A673 (cell line): ENCODE measurements around the gene PTGDS. TPM values are rescaled to one million over a fixed set of nuclear protein-coding genes. Genes with fewer than 3 reads are reported as not detected.

ENCODE experiments used
- BruUV-seq: library from RNA; stranded (reverse); fragments of 400-500 nt; replicated peaks from 2 replicates; lab custom pipeline; 2021; lab: Mats Ljungman, UMichigan
- CTCF ChIA-PET: fragments of 300-600 bp; sonication (Branson Sonifier 250); formaldehyde crosslinking; loops from one replicate; lab custom pipeline; 2022; ENCODE audit warnings: antibody characterized with exemption; lab: Charles Lee
- POLR2A ChIA-PET: fragments of 300-600 bp; sonication (Branson Sonifier 250); formaldehyde crosslinking; loops from one replicate; lab custom pipeline; 2022; ENCODE audit warnings: antibody characterized with exemption; ENCODE audit not compliant: low non-redundant PET; lab: Charles Lee
- DNase-seq: peaks from one replicate; pipeline ENCODE4 v3.0.0-alpha.2; 2015; ENCODE audit warnings: low spot score
- H3K27ac ChIP-seq: fragments of 200-600 bp; sonication (generic); 2 replicates; pipeline ENCODE4 v1.5.1; 2016; ENCODE audit warnings: mixed run types, low read depth, mild to moderate bottlenecking, mixed read lengths, antibody characterized with exemption, low read length; ENCODE audit not compliant: poor library complexity, severe bottlenecking
- H3K27me3 ChIP-seq: fragments of 200-600 bp; sonication (generic); replicated peaks from 2 replicates; pipeline ENCODE4 v1.6.1; 2017; ENCODE audit warnings: mixed run types, low read depth, mild to moderate bottlenecking, mixed read lengths, antibody characterized with exemption, low read length; ENCODE audit not compliant: insufficient read depth, poor library complexity
- H3K36me3 ChIP-seq: fragments of 200-600 bp; sonication (generic); 2 replicates; pipeline ENCODE4 v1.6.1; 2016; ENCODE audit warnings: mixed run types, mild to moderate bottlenecking, mixed read lengths, antibody characterized with exemption, low read length; ENCODE audit not compliant: insufficient read depth, poor library complexity, severe bottlenecking
- H3K4me1 ChIP-seq: fragments of 200-600 bp; sonication (generic); 2 replicates; pipeline ENCODE4 v1.6.1; 2017; ENCODE audit warnings: mixed run types, mild to moderate bottlenecking, mixed read lengths, antibody characterized with exemption, low read length; ENCODE audit not compliant: insufficient read depth, poor library complexity, severe bottlenecking
- H3K4me3 ChIP-seq: fragments of 200-600 bp; sonication (generic); 2 replicates; pipeline ENCODE4 v1.5.1; 2016; ENCODE audit warnings: low read depth, mixed run types, mild to moderate bottlenecking, mixed read lengths, low read length; ENCODE audit not compliant: poor library complexity, severe bottlenecking
- H3K9me3 ChIP-seq: fragments of 200-600 bp; sonication (generic); 2 replicates; pipeline ENCODE4 v1.6.1; 2016; ENCODE audit warnings: mixed run types, low read depth, mild to moderate bottlenecking, mixed read lengths, antibody characterized with exemption, low read length; ENCODE audit not compliant: poor library complexity, severe bottlenecking
- CTCF ChIP-seq: fragments of 300-800, 200-600 bp; sonication (generic); conservative IDR thresholded peaks from 2 replicates; pipeline ENCODE4 v1.5.1; 2017; ENCODE audit warnings: low read depth, mild to moderate bottlenecking, antibody characterized with exemption, low read length, moderate library complexity, mixed read lengths
- EZH2 ChIP-seq: fragments of 200-600 bp; sonication (generic); IDR thresholded peaks from 2 replicates; pipeline ENCODE4 v1.6.1; 2017; ENCODE audit warnings: borderline replicate concordance, low read depth, mild to moderate bottlenecking, mixed read lengths, antibody characterized with exemption, low read length; ENCODE audit not compliant: poor library complexity, severe bottlenecking
- intact Hi-C: fragments of 100-400 bp; cut with micrococcal nuclease; formaldehyde crosslinking; loops from one replicate; pipeline ENCODE4 v1.10.0; 2022; ENCODE audit not compliant: unreplicated experiment
- total RNA-seq: library from RNA; stranded (reverse); gene quantifications from 2 replicates; pipeline ENCODE4 v1.2.3, GENCODE V29; 2021

Gene PTGDS
- total RNA-seq, 1 experiment from 2014 or later = not detected

DNA sequence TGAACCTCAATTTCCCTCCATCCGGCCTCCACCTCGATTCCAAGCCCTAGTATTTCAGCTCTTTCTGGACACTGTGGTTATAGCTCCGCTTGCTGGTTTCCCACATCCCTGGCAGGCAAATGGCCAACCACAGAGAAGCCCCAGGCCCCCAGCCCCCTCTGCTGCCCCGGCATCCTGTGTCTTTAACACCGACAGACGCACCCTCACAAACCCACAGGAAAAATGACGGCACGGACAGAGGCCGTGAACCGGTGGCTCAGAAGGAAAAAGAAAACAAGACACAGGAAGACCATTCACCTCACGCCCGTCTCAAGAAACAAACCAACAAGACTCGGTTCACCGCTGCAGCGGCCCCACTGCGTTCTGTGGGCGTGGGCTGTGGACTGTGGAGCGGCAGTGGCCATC is 20.5 kb downstream of the PTGDS start:
- H3K36me3 ChIP-seq = peaks cover 7% of the 10 kb centered on the region
- CTCF ChIA-PET = no interaction called here
- no TSS peak for BruUV-seq
- H3K9me3 ChIP-seq = no peaks in the 10 kb centered on the region
- DNase-seq = no peak
- no peaks in the 10 kb centered on the region for H3K27me3 ChIP-seq
- intact Hi-C loops = no loop called here
- H3K4me3 ChIP-seq = no peak overlapping the region
- H3K27ac ChIP-seq = no peak overlapping the region
- H3K4me1 ChIP-seq = peaks cover 26% of the 10 kb centered on the region
- TF ChIP-seq EZH2 = no peak
- TF ChIP-seq CTCF = no peak
- POLR2A ChIA-PET = no interaction called here

DNA sequence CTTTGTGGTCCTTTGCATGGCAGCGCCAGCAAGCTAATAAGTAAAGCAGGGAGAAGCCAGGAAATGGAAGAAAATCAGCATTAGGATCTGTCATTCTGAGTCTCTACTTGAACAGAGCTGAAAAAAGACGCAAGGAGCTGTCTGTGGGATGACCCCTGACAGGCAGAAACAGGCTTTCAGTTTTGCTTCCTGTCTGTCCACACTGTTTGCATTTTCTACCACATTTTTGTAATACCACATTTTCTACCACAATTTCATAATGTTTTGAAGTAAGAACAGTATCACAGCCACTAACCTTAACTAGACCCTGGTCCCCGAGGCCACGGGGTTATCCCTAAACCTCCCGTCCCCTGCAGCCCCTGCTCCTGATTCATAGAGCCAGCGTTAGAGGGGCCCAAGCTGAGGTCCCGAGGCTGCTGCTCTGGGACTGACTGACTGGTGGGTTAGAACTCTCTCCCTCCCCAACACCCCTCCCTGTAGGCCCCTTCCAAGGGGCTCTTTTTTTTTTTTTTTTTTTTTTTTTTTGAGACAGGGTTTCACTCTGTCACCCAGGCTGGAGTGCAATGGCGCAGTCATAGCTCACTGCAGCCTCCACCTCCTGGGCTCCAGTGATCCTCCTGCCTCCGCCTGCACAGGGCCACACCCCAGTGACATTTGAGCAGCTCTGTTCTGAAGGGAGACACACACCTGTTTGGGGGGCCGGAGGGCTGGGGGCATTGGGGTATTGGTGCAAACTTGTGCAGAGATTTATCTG is 23.1 kb downstream of the PTGDS start:
- TF ChIP-seq EZH2 (no peak), CTCF (no peak)
- no peak for DNase-seq
- H3K27ac ChIP-seq = no peak overlapping the region
- no peaks in the 10 kb centered on the region for H3K27me3 ChIP-seq
- ChIA-PET POLR2A (no interaction called here), CTCF (no interaction called here)
- H3K4me1 ChIP-seq = peaks cover 13% of the 10 kb centered on the region
- no peaks in the 10 kb centered on the region for H3K9me3 ChIP-seq
- intact Hi-C loops = no loop called here
- no TSS peak for BruUV-seq
- H3K36me3 ChIP-seq = no peaks in the 10 kb centered on the region
- no peak overlapping the region for H3K4me3 ChIP-seq

GRCh38 chr9:137001857-137002645 is 24.7 kb downstream of the PTGDS start:
- no peaks in the 10 kb centered on the region for H3K27me3 ChIP-seq
- H3K9me3 ChIP-seq = no peaks in the 10 kb centered on the region
- CTCF ChIA-PET = interaction anchor here (1.2 kb wide), 1 partner anchor 34 kb away, joined by 3 read pairs; no protein-coding TSS in a partner anchor
- H3K36me3 ChIP-seq = no peaks in the 10 kb centered on the region
- no peak for TF ChIP-seq CTCF
- TF ChIP-seq EZH2 = no peak
- intact Hi-C loops = no loop called here
- H3K27ac ChIP-seq = no peak overlapping the region
- POLR2A ChIA-PET = no interaction called here
- no TSS peak for BruUV-seq
- H3K4me3 ChIP-seq = no peak overlapping the region
- no peaks in the 10 kb centered on the region for H3K4me1 ChIP-seq
- no peak for DNase-seq
